GM23248 (cell line): ENCODE results near the gene GTPBP1.

Experiments used
- EZH2 ChIP-seq: fragments of 200-600 bp; sonication (generic); IDR thresholded peaks from 2 replicates; pipeline ENCODE4 v1.6.1; 2018; ENCODE audit warnings: antibody characterized with exemption, mild to moderate bottlenecking; ENCODE audit not compliant: insufficient read depth, poor library complexity, severe bottlenecking
- EZH2phosphoT487 ChIP-seq: fragments of 200-600 bp; sonication (generic); IDR thresholded peaks from 2 replicates; pipeline ENCODE4 v1.6.1; 2018; ENCODE audit warnings: antibody characterized with exemption, moderate library complexity, mild to moderate bottlenecking, low read depth; ENCODE audit not compliant: insufficient read depth

GRCh38 chr22:38725900-38726655, 20.3 kb downstream of the GTPBP1 start:
- TF ChIP-seq EZH2phosphoT487 (no peak), EZH2 (no peak)
